HUES48 (cell line): ENCODE results near the gene AGAP3.
"Not testable (repeated sequence)": the region's sequence is repeated elsewhere in the genome, so short reads cannot be mapped to it uniquely, and the experiment has no call there.

Experiments used
- H3K27ac ChIP-seq: one replicate; pipeline ENCODE4 v1.7.0; 2013; ENCODE audit warnings: low read depth, low read length, inconsistent platforms
- H3K27me3 ChIP-seq: 2 replicates; pipeline ENCODE4 v1.6.1; 2013; ENCODE audit warnings: mild to moderate bottlenecking, low read length; ENCODE audit not compliant: control insufficient read depth, insufficient read depth
- H3K36me3 ChIP-seq: 2 replicates; pipeline ENCODE4 v1.6.1; 2013; ENCODE audit warnings: low read length; ENCODE audit not compliant: control insufficient read depth, insufficient read depth
- H3K4me1 ChIP-seq: 2 replicates; pipeline ENCODE4 v1.6.1; 2013; ENCODE audit warnings: mild to moderate bottlenecking, low read length; ENCODE audit not compliant: control insufficient read depth, insufficient read depth
- H3K4me3 ChIP-seq: 2 replicates; pipeline ENCODE4 v1.5.1; 2013; ENCODE audit warnings: mild to moderate bottlenecking, low read depth, low read length
- H3K9ac ChIP-seq: 2 replicates; pipeline ENCODE4 v1.6.1; 2013; ENCODE audit warnings: mild to moderate bottlenecking, low read depth, low read length, moderate library complexity
- H3K9me3 ChIP-seq: 2 replicates; pipeline ENCODE4 v1.6.1; 2013; ENCODE audit warnings: low read length; ENCODE audit not compliant: control insufficient read depth, insufficient read depth

Gene AGAP3

DNA sequence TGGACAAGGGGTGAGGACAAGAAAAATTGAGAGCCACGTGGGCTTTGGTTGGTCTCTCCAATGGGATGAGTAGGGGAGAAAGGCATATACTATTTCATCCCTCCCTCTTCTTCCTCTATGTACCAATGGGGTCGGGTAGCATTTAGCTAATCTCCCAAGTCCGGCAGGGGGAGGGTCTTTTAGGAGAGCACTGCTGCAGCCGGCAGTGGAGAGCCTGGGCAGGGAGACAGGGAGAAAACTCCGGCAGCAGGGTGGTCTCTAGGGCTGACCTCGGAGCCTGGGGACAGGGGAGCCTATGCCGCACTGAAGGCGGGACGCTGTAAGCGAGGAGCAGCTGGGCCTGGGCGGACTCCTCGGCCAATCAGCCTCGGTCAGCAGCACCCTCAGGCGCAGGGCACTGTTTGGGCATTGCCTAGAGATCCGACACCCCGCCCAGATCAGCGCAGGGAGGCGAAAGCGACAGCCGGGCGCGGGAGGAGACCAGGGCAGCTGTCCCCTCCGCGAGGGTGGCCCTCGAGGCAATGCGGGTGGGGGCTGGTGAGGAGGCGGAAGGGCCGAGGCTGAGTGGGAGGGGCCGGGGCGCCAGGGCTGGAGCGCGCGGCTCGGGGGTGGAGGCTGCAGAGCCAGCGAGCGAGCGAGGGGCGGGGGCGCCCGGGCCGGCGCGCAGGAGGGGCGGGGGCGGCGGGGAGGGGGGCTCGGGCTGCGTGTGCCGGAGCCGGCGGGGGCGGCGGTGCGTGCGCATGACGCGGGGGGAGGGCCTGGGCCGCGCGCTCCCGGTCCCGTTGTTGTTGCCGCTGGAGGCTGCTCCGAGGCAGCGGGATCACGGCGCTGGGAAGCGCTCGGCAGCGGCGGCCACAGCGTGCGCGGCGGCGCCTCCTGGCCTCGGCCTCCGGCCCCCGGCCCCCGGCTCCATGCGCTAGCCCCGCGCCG lies at the start of gene AGAP3:
AGAP3 (plus strand) TSS at position 785 of the 930 bp plus-strand sequence. CDS start 267 bp downstream, outside the sequence.
- Histone ChIP-seq H3K4me3 (peak within 1 kb of the TSS; percentile 80), H3K9ac (peak within 1 kb of the TSS; percentile 30; the same call in 1 of the 2 replicates), H3K9me3 (no peaks in the 10 kb centered on the region), H3K4me1 (peaks cover 44% of the 10 kb centered on the region), H3K27me3 (peaks cover 37% of the 10 kb centered on the region), H3K36me3 (no peaks in the 10 kb centered on the region), H3K27ac (peak within 1 kb of the TSS; percentile 78)

DNA sequence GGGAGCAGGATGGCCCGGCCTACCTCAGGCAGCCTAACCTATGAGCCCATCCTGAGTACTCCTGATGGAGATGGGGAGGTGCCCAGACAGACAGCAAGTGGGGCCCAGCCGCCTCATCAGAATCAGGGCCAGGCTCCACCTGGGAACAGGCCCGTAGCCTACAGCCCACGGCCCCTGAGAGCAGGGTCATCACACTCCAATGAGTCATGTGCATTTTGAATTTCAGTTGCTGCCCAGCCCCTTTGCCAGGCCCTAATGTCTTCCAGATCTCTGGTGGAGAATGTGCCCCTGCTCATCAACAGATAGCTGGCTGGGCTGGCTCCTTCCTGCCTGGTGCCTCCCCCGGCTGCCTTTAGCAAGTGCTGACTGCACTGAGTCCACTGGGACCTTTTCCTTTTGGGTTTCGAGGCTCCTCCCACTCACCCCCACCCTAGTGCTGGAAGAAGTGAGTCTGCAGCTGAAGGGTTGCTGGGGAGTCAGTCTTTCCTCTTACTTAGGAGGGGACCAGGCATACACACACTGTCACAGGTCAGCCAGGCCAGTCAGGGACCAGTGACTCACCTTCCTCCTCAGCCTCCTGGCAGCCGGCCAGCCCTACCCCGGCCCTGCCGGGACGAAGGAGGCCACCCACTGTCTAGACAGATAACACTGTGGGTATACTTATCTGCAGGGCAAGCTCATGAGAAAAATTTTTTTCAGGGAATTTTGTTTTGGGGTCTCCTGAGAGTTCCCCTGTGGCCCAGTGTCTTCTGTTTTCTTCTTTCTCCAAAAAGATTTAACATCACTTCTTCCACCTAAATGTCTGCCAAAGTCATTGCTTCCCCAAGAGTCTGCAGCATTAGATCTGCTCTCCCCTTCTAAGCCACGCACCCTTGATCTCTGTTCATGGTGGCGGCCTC lies 47.1 kb upstream of the AGAP3 start:
- Histone ChIP-seq H3K4me1 (no peaks in the 10 kb centered on the region), H3K27me3 (no peaks in the 10 kb centered on the region), H3K36me3 (peaks cover 19% of the 10 kb centered on the region), H3K4me3 (no peak overlapping the region), H3K27ac (peak overlapping the region; percentile 57), H3K9me3 (no peaks in the 10 kb centered on the region), H3K9ac (no peak overlapping the region)

DNA sequence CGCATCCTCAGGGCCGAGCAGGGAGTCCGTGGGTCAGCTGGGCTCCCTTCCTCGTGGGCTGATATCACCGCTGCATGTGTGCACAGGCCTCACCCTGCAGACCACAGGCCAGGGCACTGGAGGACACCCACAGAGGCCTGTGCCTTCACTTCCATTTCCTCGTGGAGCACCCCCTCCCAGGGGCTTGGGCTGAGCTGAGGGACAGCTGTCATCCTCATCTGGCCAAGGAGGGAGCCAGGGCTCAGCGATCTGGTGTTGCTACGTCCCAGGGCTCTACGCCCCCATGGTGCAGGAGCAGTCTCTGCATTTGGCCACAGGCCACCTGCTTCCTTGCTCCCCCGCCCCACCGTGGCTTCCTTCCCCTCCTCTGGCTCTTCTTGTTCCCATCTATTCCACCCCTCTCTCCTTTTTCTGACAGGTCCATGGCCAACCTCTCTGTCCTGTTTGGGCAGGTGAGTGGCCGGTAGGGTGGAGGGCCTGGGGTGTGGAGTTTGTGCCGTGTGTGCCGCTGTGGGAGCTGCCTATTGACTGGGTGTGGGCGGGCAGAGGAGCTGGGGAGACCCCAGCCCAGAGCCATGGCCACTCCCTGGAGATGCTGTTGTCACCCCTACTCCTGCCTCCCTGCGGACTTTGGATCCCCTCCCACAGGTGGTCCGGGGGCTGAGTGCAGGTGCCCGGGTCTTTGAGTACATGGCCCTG lies 46.3 kb upstream of the AGAP3 start:
- H3K9me3 ChIP-seq, result no peaks in the 10 kb centered on the region
- H3K36me3 ChIP-seq, result peaks cover 16% of the 10 kb centered on the region
- H3K4me1 ChIP-seq, result no peaks in the 10 kb centered on the region
- H3K27me3 ChIP-seq, result no peaks in the 10 kb centered on the region
- H3K4me3 ChIP-seq, result no peak overlapping the region
- H3K9ac ChIP-seq, result no peak overlapping the region
- H3K27ac ChIP-seq, result peak overlapping the region; percentile 10

DNA sequence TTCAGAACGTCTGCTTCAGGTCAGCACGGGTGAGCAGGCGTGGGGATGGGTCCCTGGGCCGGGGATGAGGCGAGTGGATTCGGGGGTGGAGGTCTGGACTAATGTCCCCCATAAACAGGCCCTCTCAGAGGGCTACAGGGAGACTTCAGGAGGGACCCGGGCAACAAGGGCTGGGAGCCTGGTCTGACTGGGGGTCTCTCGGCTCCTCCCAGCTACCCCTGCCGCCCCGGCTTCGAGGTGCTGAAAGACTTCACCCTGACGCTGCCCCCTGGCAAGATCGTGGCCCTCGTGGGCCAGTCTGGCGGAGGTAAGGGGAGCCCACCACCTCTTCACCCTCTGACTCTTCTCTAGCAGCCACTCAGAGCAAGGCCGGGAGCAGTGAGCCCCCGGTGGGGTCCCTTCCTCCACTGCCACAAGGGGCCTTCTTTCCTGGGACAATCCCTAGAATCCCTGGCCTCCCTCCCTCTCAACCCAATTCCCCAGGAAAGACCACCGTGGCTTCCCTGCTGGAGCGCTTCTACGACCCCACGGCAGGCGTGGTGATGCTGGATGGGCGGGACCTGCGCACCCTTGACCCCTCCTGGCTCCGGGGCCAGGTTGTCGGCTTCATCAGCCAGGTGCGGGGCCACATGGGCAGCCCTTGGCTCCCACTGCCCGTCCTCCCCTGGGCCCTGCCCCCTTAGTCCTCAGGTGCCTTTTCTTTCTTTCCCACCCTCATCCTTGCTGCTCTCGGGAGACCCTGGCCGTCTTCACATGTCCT lies 45.5 kb upstream of the AGAP3 start:
- Histone ChIP-seq H3K9me3 (no peaks in the 10 kb centered on the region), H3K36me3 (peaks cover 11% of the 10 kb centered on the region; the same call in 1 of the 2 replicates), H3K4me1 (no peaks in the 10 kb centered on the region), H3K9ac (no peak overlapping the region), H3K27me3 (no peaks in the 10 kb centered on the region), H3K4me3 (no peak overlapping the region), H3K27ac (no peak overlapping the region)

DNA sequence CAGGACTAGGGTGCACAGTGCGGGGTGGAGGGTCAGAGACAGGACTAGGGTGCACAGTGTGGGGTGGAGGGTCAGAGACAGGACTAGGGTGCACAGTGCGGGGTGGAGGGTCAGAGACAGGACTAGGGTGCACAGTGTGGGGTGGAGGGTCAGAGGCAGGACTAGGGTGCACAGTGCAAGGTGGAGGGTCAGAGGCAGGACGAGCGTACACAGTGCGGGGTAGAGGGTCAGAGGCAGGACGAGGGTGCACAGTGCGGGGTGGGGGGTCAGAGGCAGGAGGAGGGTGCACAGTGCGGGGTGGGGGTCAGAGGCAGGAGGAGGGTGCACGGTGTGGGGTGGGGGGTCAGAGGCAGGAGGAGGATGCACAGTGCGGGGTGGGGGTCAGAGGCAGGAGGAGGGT lies 42.8 kb upstream of the AGAP3 start:
- not testable (repeated sequence) for H3K4me1 ChIP-seq, H3K9ac ChIP-seq, H3K9me3 ChIP-seq, H3K27ac ChIP-seq, H3K27me3 ChIP-seq, H3K4me3 ChIP-seq, H3K36me3 ChIP-seq

DNA sequence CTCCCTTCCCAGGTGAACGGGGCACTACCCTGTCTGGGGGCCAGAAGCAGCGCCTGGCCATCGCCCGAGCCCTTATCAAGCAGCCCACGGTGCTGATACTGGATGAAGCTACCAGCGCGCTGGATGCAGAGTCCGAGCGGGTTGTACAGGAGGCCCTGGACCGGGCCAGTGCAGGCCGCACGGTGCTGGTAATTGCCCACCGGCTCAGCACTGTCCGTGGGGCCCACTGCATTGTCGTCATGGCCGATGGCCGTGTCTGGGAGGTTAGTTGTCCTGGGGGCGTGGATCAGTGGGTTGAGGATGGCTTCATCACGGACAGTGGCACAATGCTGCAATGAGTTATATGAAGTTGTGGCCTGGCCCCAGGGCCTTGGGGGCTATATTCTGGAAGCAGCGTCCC lies 42.3 kb upstream of the AGAP3 start:
- H3K36me3 ChIP-seq, result no peaks in the 10 kb centered on the region
- no peaks in the 10 kb centered on the region for H3K4me1 ChIP-seq
- H3K9me3 ChIP-seq, result no peaks in the 10 kb centered on the region
- H3K9ac ChIP-seq, result no peak overlapping the region
- peaks cover 4% of the 10 kb centered on the region; the same call in 1 of the 2 replicates for H3K27me3 ChIP-seq
- no peak overlapping the region for H3K27ac ChIP-seq
- H3K4me3 ChIP-seq, result no peak overlapping the region

DNA sequence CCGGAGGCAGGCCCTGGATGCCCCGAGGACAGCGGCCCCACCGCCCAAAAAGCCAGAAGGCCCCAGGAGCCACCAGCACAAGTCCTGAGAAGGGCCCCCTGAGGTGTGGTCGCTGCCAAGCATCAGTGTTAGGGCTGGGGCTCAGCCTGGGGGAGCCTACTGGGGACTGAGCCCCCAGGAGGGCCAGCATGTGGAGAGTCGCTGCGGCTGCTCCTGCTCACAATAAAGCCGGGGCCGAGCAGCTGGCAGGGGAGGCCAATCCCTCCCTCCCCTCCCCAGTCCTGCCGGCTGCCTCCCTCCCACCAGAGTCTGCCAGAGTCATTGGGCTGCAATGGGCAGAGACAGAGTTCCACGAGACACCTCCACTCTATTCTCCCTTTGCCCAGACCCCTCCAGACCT lies 41.0 kb upstream of the AGAP3 start:
- Histone ChIP-seq H3K9me3 (no peaks in the 10 kb centered on the region), H3K36me3 (no peaks in the 10 kb centered on the region), H3K27ac (no peak overlapping the region), H3K4me3 (no peak overlapping the region), H3K4me1 (no peaks in the 10 kb centered on the region), H3K9ac (no peak overlapping the region), H3K27me3 (peaks cover 17% of the 10 kb centered on the region)

DNA sequence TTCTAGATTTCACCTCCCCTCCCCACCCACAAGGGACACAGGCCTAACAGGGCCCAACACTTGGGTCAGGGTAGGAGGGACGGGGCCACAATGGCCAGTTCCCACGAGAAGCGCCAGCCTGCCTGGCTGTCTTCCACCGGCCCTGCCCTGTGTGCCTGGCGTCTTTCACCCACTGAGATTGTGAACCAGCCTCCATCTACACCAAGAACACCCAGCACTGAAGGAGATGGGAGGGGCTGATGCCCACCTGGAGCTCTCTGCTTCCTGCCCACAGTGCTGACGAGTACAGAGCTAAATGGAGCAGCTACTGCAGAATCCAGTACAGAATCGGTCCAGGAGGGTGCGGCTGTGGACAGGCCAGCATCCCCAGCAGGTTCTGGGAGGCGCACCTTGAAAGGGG lies 40.3 kb upstream of the AGAP3 start:
- no peak overlapping the region for H3K27ac ChIP-seq
- no peaks in the 10 kb centered on the region for H3K36me3 ChIP-seq
- H3K27me3 ChIP-seq, result peaks cover 23% of the 10 kb centered on the region
- H3K4me1 ChIP-seq, result no peaks in the 10 kb centered on the region
- H3K4me3 ChIP-seq, result no peak overlapping the region
- no peaks in the 10 kb centered on the region for H3K9me3 ChIP-seq
- H3K9ac ChIP-seq, result no peak overlapping the region

DNA sequence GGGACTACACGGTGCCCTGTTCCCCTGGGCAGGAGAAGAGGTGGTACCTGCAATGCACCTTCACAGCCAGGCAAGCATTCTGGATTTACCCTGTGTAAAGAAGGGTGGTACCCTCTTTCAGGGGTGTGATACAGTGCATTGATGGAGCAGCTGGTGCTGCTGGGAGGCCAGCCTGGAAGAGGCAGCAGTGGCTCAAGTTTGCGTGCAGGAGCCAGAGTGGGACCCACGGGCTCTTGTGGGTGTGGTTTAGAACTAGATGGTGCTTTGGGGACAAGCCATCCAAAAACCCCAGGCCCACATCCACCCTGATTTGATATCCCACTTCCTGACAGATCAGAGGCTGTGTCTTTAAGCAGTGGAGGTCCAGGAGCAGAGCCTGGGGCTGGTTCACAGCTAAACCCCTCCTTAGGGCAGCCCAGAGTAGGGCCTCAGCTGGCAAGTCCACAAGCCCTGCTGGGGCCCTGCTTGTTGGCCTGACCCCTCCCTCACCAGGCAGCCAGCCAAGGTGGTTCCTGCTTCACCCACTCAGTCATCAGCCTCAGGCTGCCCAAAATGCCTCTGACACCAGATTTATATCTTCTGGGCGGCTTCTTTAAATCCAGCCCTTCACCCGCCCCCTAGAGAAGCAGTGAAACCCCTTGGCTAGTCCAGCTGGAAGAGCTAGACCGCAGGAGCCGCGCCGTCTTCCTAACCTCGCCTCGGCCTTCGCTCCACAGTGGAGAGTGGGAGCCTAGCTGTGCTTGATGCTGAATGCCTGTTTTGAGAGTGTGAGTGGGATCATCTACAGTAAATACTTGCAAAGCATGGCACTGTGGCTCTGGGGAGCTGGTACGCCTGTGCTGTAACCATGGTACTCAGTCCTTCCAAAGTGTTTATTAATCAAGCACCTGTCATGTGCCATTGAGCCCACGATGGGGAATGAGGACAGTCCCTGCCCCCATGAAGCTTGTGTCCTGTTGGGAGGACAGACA lies 39.4 kb upstream of the AGAP3 start:
- Histone ChIP-seq H3K9ac (no peak overlapping the region), H3K4me1 (0 out of 2 replicates have a peak, but pooled peaks cover 3% of the 10 kb centered on the region), H3K4me3 (no peak overlapping the region), H3K27me3 (peaks cover 27% of the 10 kb centered on the region), H3K36me3 (no peaks in the 10 kb centered on the region), H3K27ac (no peak overlapping the region), H3K9me3 (no peaks in the 10 kb centered on the region)
